Umbilical cord (tissue), 2 donors: ENCODE data around the gene SPEF1. TPM values are rescaled to one million over a fixed set of nuclear protein-coding genes. Genes with fewer than 3 reads are reported as not detected.
A peak's percentile ranks its signal among the peaks of the same experiment; 100 is the strongest.
"Not testable (repeated sequence)": the region's sequence is repeated elsewhere in the genome, so short reads cannot be mapped to it uniquely, and the experiment has no call there.

ENCODE experiments used
- DNase-seq: peaks from one replicate; pipeline ENCODE4 v3.0.0-alpha.2; 2015; ENCODE audit warnings: low spot score
- total RNA-seq: library from RNA; depleted of rRNA; stranded (reverse); fragments of >200 nt; gene quantifications from one replicate; pipeline ENCODE4 v1.2.3, GENCODE V29; 2014; ENCODE audit warnings: low replicate concordance; ENCODE audit not compliant: insufficient read depth

SPEF1 gene
- total RNA-seq, 1 donor from 2014 or later, result 0.72 TPM

- DNase-seq, result no peak
Measured at GRCh38 chr20:3808544-3808943, 27.3 kb upstream of the SPEF1 start.

DNA sequence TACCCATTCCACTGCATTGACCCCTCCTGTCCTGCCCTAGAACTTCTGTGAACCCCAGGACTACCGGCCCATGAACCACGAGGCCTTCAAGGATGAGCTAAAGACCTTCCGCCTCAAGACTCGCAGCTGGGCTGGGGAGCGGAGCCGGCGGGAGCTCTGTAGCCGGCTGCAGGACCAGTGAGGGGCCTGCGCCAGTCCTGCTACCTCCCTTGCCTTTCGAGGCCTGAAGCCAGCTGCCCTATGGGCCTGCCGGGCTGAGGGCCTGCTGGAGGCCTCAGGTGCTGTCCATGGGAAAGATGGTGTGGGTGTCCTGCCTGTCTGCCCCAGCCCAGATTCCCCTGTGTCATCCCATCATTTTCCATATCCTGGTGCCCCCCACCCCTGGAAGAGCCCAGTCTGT is 23.5 kb upstream of the SPEF1 start:
- no peak for DNase-seq

DNA sequence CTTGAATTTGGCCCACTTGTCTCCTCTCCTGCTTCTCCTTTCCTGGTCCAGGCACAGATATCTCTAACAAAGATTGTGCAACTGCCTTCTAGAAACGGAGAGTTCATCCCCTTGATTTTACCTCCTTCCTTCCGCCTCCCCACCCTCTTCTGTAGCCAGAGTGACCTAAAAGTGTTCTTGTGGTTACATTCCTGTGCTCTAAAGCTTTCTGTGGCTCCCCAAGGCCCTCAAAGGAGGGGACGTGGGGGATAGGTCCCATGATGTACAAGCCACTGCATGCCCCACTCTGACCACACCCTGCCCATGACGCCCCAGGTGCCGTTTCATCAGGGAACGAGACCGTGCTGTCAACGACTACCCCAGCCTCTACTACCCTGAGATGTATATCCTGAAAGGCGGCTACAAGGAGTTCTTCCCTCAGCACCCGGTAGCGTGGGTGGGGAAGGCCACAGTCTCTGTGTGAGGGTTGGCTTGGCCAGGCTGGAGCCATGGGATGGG is 23.1 kb upstream of the SPEF1 start:
- DNase-seq, result no peak

DNA sequence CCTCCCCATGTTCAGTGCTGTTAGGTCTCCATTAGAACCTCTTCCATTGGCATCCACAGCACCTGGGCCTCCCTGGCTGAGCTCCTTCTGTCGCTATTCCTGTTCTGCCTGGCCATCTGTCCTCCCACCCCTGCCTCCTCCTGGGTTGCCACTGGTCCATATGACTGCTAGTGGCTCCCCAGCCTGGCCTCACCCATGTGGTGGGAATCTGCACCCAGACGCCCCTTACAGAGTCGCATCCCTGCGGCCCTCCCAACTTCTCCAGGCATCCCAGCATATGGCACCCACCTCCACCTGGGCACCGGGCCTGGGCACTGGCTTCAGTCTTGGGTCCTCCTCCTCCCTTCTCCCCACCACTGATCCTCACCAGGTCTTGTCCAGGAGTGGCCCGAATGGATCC is 22.6 kb upstream of the SPEF1 start:
- DNase-seq, result no peak

DNA sequence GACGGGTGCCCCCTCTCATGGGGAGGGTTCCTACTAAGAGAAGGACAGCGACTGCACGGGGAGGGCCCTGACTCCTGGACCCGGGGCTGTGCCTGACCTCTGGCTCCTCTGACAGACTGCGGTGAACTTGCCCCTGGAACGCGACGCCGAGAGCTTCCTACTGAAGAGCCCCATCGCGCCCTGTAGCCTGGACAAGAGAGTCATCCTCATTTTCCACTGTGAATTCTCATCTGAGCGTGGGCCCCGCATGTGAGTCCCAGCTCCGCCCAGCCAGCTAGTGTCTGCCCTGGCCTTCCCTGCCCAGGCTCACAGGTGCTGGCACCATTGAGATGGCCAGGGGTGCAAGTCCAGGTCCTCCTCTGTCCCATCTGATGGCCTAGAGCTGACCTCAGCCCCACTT is 22.0 kb upstream of the SPEF1 start:
- DNase-seq, result no peak

- DNase-seq, result no peak
Measured at GRCh38 chr20:3802524-3803239, 21.4 kb upstream of the SPEF1 start.

DNA sequence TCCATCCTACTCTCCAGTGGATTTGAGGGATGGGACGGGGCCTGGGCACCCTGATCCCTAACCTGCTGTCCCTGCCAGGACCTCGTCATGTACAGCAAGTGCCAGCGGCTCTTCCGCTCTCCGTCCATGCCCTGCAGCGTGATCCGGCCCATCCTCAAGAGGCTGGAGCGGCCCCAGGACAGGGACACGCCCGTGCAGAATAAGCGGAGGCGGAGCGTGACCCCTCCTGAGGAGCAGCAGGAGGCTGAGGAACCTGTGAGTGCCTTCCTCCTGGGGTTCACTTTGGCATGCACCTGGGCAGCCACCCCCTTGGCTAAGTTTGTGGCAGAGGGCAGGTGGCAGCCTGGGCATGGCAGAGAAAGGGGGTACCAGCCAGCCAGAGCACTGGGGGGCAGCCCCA is 20.6 kb upstream of the SPEF1 start:
- no peak for DNase-seq

GRCh38 chr20:3801299-3801698 is 20.1 kb upstream of the SPEF1 start:
- DNase-seq, result no peak

GRCh38 chr20:3800878-3801260 is 19.6 kb upstream of the SPEF1 start:
- DNase-seq, result no peak

DNA sequence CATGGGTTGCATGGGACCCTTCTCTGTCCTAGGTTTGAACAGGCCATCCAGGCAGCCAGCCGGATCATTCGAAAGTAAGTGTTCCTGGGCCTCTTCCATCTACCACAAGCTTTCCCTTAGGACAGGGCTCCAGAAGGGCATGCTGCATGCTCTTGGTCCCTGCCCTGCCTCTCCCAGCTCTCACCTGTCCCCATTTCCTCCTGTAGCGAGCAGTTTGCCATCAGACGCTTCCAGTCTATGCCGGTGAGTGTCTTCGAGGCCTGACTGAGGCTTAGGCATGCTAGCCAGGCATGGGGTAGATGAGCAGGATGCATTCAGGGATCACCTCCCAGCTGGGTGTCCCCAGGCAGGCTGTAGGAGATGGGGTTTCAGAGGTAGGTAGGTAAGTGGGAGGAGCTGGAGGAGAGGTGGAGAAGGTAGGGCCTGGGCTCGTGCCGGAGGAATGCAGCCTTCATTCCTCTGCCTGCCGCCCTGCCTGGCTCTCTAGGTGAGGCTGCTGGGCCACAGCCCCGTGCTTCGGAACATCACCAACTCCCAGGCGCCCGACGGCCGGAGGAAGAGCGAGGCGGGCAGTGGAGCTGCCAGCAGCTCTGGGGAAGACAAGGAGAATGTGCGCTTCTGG is 19.1 kb upstream of the SPEF1 start:
- no peak for DNase-seq

DNA sequence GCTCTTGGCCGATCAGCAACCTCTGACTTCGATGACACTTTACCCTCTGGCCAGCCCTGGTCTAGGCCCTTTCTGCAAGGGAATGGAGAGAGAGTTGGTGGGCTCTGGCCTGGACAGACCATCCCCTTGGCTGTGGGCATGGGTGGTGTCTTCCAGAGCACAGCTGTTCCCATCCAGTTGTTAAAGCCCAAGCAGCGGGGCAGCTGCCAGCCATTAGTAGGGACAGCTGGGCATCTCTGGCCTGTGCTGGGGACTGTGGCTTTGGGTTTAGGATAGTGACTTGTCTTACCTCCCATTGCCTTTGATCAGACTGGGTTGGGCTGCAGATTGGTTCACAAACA is 17.6 kb upstream of the SPEF1 start:
- DNase-seq, result no peak

- no peak for DNase-seq
Measured at GRCh38 chr20:3798373-3798768, 17.1 kb upstream of the SPEF1 start.

DNA sequence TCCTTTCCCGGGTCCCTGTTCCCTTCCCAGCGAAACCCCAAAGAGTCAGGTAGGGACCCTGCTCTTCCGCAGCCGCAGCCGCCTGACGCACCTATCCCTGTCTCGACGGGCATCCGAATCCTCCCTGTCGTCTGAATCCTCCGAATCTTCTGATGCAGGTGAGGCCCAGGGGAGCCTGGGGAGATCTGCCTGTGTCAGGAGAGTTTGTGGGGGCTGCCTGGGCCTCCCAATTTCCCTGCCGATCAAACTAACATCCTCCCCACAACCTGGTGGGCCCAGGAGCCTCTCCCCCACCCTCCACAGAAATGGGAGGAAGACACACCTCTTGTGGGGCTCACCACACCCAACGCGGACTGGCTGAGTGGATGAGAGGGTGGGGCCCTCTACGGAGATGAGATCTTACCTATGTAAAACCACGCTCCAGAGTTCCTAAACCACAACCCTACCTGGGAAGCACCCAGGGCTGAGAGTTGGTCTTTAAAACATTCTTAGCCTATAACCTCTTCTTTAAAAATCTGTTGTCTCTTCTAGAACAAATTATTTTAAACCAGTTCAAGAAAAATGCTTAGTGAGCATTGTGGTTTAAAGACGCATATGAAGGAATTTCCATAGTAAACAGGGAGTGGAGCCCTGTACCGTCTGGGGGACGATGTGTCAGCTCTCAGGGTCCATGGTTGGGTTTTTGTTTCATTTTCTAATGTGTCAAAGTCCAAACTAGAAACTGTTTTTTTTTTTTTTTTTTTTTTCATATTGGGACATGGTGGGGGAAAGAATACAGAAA is 16.5 kb upstream of the SPEF1 start:
- no peak for DNase-seq

DNA sequence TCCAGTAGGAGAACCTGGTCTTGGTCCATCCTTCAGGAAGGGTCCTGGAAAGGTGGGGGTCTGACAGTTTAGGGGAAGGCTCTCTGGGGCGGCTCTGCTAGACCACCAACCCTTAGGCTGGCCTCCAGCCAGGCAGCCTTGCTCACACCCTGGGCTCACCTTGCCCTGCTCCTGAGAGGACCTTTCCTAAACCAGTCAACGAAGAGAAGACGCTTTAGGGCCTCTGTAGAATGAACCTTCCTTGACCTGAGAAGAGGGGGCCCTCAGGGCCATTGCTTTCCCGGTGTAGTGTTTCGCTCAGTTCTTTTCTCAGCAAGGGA is 15.9 kb upstream of the SPEF1 start:
- no peak for DNase-seq

GRCh38 chr20:3796477-3797225 is 15.4 kb upstream of the SPEF1 start:
- no peak for DNase-seq

DNA sequence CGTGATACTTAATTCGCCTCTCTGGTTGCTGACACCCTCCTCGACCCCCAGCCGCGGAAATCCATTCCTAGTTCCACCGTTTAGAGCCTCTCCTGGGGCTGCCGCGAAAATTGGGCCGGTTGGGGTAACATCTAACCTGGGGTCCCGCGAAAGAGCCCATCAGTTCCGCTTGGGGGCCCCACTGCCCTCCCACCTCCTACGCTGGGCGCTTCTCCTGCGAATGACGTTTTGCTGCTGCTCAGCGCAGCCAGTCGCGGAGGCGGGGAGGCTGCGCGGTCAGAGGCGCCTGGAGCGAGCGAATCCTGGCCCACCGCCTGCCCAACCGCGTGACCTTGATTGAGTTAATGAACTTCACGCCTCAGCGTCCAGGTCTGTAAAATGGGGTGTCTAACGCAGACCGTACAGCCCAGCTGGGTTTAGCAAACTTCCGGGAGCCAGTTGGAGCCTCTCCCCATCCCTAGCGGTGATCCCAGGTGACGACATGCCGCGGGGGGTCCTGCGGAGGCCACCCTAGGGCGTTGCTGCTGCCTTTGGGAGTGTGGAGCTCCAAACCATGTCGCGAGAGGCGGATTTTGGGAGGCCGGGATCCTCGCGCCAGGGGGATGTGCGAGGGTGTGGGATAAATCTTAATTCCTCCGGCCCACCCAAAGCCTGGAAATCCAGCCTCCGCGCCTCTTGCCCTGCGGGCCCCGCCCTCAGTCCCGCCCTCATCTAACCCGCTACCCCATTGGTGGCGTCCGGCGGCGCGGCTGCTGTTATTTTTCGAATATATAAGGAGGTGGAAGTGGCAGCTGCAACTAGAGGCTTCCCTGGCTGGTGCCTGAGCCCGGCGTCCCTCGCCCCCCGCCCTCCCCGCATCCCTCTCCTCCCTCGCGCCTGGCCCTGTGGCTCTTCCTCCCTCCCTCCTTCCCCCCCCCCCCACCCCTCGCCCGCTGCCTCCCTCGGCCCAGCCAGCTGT is 14.5 kb upstream of the SPEF1 start, which contains the start of gene CDC25B:
Gene CDC25B, plus strand, starts transcription at position 800 of the 958 bp plus-strand sequence. CDS start 222 bp downstream, outside the sequence.
- DNase-seq, result peak; percentile 95

DNA sequence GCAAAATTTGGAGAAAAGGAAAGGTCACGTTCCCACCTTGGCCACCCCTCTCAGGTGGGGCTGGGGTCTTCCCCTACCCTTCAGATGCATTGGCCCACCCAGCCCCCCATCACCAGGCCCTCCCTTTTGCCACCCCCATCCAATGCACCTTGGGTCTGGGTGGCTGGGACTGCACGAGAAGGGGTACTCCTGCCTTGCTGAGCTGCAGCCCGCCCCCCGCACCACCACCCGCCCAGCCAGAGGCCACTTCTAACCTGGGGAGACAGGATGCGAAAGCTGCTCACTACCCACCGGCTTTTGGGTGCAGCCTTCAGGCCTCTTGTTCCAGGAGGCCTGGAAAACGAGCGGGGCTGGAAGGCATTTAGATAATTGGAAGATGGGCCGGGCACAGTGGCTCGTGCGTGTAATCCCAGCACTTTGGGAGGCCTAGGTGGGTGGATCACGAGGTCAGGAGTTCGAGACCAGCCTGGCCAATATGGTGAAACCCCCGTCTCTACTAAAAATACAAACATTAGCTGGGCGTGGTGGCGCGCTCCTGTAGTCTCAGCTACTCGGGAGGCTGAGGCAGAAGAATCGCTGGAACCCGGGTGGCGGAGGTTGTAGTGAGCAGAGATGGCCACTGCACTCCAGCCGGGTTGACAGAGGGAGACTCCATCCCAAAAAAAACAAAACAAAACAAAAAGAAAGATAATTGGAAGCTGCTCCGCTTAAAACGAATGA is 13.6 kb upstream of the SPEF1 start:
- DNase-seq, result no peak

- not testable (repeated sequence) for DNase-seq
Measured at GRCh38 chr20:3794168-3794567, 12.9 kb upstream of the SPEF1 start.

- not testable (repeated sequence) for DNase-seq
Measured at GRCh38 chr20:3789201-3789600, 8.0 kb upstream of the SPEF1 start.

GRCh38 chr20:3788685-3789155 is 7.5 kb upstream of the SPEF1 start:
- DNase-seq, result no peak
